B cell (primary cell): ENCODE data around the gene LYPLAL1. TPM values are rescaled to one million over a fixed set of nuclear protein-coding genes. Genes with fewer than 3 reads are reported as not detected.

ENCODE experiments used
- ATAC-seq: fragments of 200-7000 bp; cut with Tn5 transposase; one replicate; pipeline ENCODE4 v1.10.0; 2021; ENCODE audit warnings: low read depth, mild to moderate bottlenecking, moderate number of reproducible peaks, moderate library complexity
- CTCF ChIA-PET: fragments of 350-600 bp; sonication (Branson Sonifier 250); formaldehyde crosslinking; loops from one replicate; lab custom pipeline; 2021; ENCODE audit warnings: antibody characterized with exemption, inconsistent platforms; lab: Charles Lee
- POLR2A ChIA-PET: fragments of 350-600 bp; sonication (Branson Sonifier 250); formaldehyde crosslinking; loops from one replicate; lab custom pipeline; 2021; ENCODE audit warnings: antibody characterized with exemption; lab: Charles Lee
- DNase-seq: peaks from one replicate; pipeline ENCODE4 v3.0.0; 2013
- H2AFZ ChIP-seq: 2 replicates; pipeline ENCODE4 v1.6.1; 2012; ENCODE audit warnings: mild to moderate bottlenecking, low read depth, low read length; ENCODE audit not compliant: insufficient read depth, poor library complexity, severe bottlenecking
- H3K27ac ChIP-seq, 2 donors: 1 replicate in 1 of 2; 2 replicates in 1 of 2; pipeline ENCODE4 v1.5.1; 2012 to 2013; ENCODE audit warnings: low read length in 2 of 2, mild to moderate bottlenecking in 2 of 2, moderate library complexity in 1 of 2
- H3K27me3 ChIP-seq, 4 experiments: fragments of 200-600 bp in 1 of 4; sonication (generic) in 1 of 4; replicated peaks in 1 of 4; 1 replicate in 2 of 4; 2 replicates in 2 of 4; pipeline versions ENCODE4 v1.6.1 to v1.7.0; 2013 to 2016; ENCODE audit warnings: low read length in 3 of 4, mild to moderate bottlenecking in 2 of 4, mixed read lengths in 1 of 4, moderate library complexity in 1 of 4; ENCODE audit not compliant: insufficient read depth in 4 of 4, control insufficient read depth in 3 of 4; ENCODE audit errors: control extremely low read depth in 1 of 4
- H3K36me3 ChIP-seq, 2 experiments: replicated peaks in 1 of 2; 1 replicate in 1 of 2; 2 replicates in 1 of 2; pipeline versions ENCODE4 v1.6.1 to v1.7.1; 2013; ENCODE audit warnings: low read length in 1 of 2; ENCODE audit not compliant: insufficient read depth in 2 of 2, control insufficient read depth in 1 of 2; ENCODE audit errors: control extremely low read depth in 1 of 2, extremely low read depth in 1 of 2
- H3K4me1 ChIP-seq, 2 donors: fragments of 200-600 bp in 1 of 2; sonication (generic) in 1 of 2; 1 replicate in 1 of 2; 2 replicates in 1 of 2; pipeline versions ENCODE4 v1.5.1 to v1.6.1; 2013 to 2017; ENCODE audit warnings: low read length in 2 of 2; ENCODE audit not compliant: control insufficient read depth in 2 of 2, insufficient read depth in 2 of 2
- H3K4me2 ChIP-seq: replicated peaks from 2 replicates; pipeline ENCODE3; 2012; ENCODE audit warnings: mild to moderate bottlenecking, low read depth, low read length; ENCODE audit not compliant: poor library complexity, severe bottlenecking
- H3K4me3 ChIP-seq, 5 experiments: fragments of 200-600 bp in 1 of 5; sonication (generic) in 1 of 5; 1 replicate in 3 of 5; 2 replicates in 2 of 5; pipeline versions ENCODE4 v1.5.1 to v1.7.0; 2011 to 2016; ENCODE audit warnings: low read length in 4 of 5, mild to moderate bottlenecking in 4 of 5, low read depth in 2 of 5, control low read depth in 1 of 5, moderate library complexity in 1 of 5; ENCODE audit not compliant: insufficient read depth in 1 of 5; ENCODE audit errors: control extremely low read depth in 1 of 5, extremely low read depth in 1 of 5
- H3K79me2 ChIP-seq: fragments of 200-600 bp; sonication (generic); one replicate; pipeline ENCODE4 v1.6.0; 2016; ENCODE audit warnings: low read length; ENCODE audit not compliant: control insufficient read depth, insufficient read depth
- H3K9ac ChIP-seq: fragments of 200-600 bp; sonication (generic); 2 replicates; pipeline ENCODE4 v1.6.1; 2017; ENCODE audit warnings: mild to moderate bottlenecking, low read length, moderate library complexity
- H3K9me3 ChIP-seq, 3 donors: one replicate each; pipeline versions ENCODE4 v1.6.1 to v1.7.1; 2013; ENCODE audit warnings: low read length in 2 of 3; ENCODE audit not compliant: control insufficient read depth in 2 of 3, insufficient read depth in 1 of 3; ENCODE audit errors: control extremely low read depth in 1 of 3
- H4K20me1 ChIP-seq: 2 replicates; pipeline ENCODE4 v1.6.0; 2012; ENCODE audit warnings: mild to moderate bottlenecking, low read length; ENCODE audit not compliant: insufficient read depth, control insufficient read depth, poor library complexity, severe bottlenecking
- H3K27ac Mint-ChIP-seq: one replicate; pipeline ENCODE4 v1.8.0; 2021; ENCODE audit warnings: mixed read lengths
- H3K27me3 Mint-ChIP-seq: one replicate; pipeline ENCODE4 v1.8.0; 2021; ENCODE audit warnings: mixed read lengths
- H3K4me1 Mint-ChIP-seq: one replicate; pipeline ENCODE4 v1.8.0; 2021; ENCODE audit warnings: mixed read lengths
- H3K4me3 Mint-ChIP-seq: one replicate; pipeline ENCODE4 v1.8.0; 2021; ENCODE audit warnings: mixed read lengths
- H3K9me3 Mint-ChIP-seq: one replicate; pipeline ENCODE4 v1.8.0; 2022; ENCODE audit warnings: mixed read lengths; ENCODE audit not compliant: insufficient read depth
- CTCF ChIP-seq: fragments of 200-600 bp; IDR thresholded peaks from one replicate; pipeline ENCODE4 v1.8.0; 2022; ENCODE audit warnings: antibody characterized with exemption, mild to moderate bottlenecking
- EZH2 ChIP-seq: IDR thresholded peaks from 2 replicates; pipeline ENCODE4 v1.6.1; 2012; ENCODE audit warnings: borderline replicate concordance, low read depth, mild to moderate bottlenecking, moderate library complexity, low read length; ENCODE audit not compliant: insufficient read depth, poor library complexity, severe bottlenecking
- WGBS: methylation state at CpG from one replicate; pipeline ENCODE4 v1.1.5; 2013; ENCODE audit warnings: missing lambda C conversion rate; ENCODE audit not compliant: insufficient coverage; 5-methylcytosine and 5-hydroxymethylcytosine counted together
- intact Hi-C: fragments of 100-400 bp; cut with micrococcal nuclease; formaldehyde crosslinking; loops from one replicate; pipeline ENCODE4 v1.10.0; 2022
- polyA plus RNA-seq: library from polyadenylated mRNA; depleted of rRNA; stranded (reverse); fragments of >200 nt; gene quantifications from 2 replicates; pipeline ENCODE4 v1.2.3, GENCODE V29; 2012
- total RNA-seq, 2 donors: library from RNA; stranded (reverse); fragments of 120-200 nt in 1 of 2; gene quantifications; 1 replicate in 1 of 2; 2 replicates in 1 of 2; pipeline versions ENCODE4 v1.2.3 to v1.2.4, GENCODE V29; 2013 to 2022

Gene LYPLAL1
- total and polyA plus RNA-seq, 2 donors (not counting 1 experiment from before 2014, with no cell fraction given): 27.0 to 65.4 TPM

DNA sequence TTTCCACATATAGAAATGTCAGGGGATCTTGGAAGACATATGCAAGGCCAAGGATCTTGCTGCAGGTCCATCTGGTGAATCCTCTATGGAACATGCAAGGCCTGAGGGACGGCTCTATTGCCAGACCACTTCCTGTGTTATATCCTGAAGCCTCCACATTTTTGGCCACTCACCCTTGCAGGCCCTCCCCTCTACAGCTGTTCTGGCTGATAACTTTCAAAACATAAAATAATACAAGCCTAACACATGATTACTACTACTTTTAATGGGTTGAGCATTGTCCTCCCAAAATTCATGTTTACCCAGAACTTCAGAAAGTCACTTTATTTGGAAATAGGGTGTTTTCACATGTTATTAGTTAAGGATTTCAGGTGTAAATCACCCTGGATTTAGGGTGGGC, 18.5 kb upstream of the LYPLAL1 start:
- Histone ChIP-seq H3K9me3 (no peaks in the 10 kb centered on the region), H2AFZ (no peak overlapping the region), H3K27ac (no peak overlapping the region), H3K4me3 (no peak overlapping the region), H3K36me3 (no peaks in the 10 kb centered on the region), H3K27me3 (no peaks in the 10 kb centered on the region), H3K9ac (no peak overlapping the region), H3K79me2 (no peaks in the 10 kb centered on the region), H4K20me1 (no peaks in the 10 kb centered on the region), H3K4me2 (no peak overlapping the region), H3K4me1 (no peaks in the 10 kb centered on the region)
- DNase-seq: no peak
- no peak for ATAC-seq
- H3K27me3 Mint-ChIP-seq: peaks cover 3% of the 10 kb centered on the region
- H3K27ac Mint-ChIP-seq: no peak overlapping the region
- CTCF ChIA-PET: no interaction called here
- H3K4me1 Mint-ChIP-seq: peaks cover 7% of the 10 kb centered on the region
- no peak overlapping the region for H3K4me3 Mint-ChIP-seq
- TF ChIP-seq EZH2 (no peak), CTCF (no peak)
- intact Hi-C loops: no loop called here
- 27% methylated on average over 1 of the region's 1 CpG for WGBS
- POLR2A ChIA-PET: no interaction called here
- no peaks in the 10 kb centered on the region for H3K9me3 Mint-ChIP-seq

DNA sequence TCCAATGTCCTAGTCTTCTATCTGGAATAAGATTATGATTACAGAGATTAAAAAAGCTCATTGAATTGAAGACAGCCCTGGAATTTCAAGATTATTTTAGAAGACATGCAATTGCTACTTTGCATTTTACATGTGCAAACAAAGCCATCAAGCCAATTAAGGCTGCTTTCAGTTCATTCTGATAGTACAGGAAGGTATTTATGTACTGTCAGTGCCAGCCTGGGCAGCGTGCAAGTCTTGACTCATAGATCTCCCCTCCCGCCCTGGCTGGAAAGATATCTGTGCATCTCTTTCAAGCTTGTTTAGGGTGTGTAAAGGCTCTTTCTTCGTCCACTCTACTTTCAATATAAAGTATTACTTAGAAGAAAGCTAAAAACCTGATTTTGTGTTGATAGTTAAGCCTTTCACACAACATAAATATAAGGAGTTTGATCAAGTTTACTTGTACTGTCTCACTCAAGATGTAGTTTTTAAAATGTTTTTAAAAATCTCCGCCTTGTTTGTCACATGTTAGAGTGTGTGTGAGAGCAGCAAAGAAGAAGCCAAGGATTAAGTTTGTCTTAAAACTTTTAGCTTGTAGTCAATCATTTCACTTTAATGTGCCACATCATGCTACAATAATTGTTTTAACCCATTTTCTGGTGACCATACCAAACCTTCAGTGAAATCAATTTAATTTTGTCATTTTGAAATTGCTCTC, 13.6 kb upstream of the LYPLAL1 start:
- Mint-ChIP-seq H3K4me1 (no peaks in the 10 kb centered on the region), H3K9me3 (no peaks in the 10 kb centered on the region), H3K27ac (no peak overlapping the region), H3K27me3 (peaks cover 4% of the 10 kb centered on the region), H3K4me3 (no peak overlapping the region)
- Histone ChIP-seq H2AFZ (no peak overlapping the region), H3K79me2 (no peaks in the 10 kb centered on the region), H3K4me1 (no peaks in the 10 kb centered on the region), H3K9me3 (no peaks in the 10 kb centered on the region), H3K9ac (no peak overlapping the region), H3K27me3 (no peaks in the 10 kb centered on the region), H3K27ac (no peak overlapping the region), H3K36me3 (no peaks in the 10 kb centered on the region), H4K20me1 (no peaks in the 10 kb centered on the region), H3K4me2 (no peak overlapping the region), H3K4me3 (no peak overlapping the region)
- intact Hi-C loops: no loop called here
- TF ChIP-seq EZH2 (no peak), CTCF (no peak)
- ChIA-PET CTCF (interaction anchor here (0.8 to 1.1 kb wide), 2 partner anchors 16 to 163 kb away, joined by 3 read pairs; no protein-coding TSS in a partner anchor), POLR2A (interaction anchor here (0.5 to 1.6 kb wide), 2 partner anchors 13 to 890 kb away, joined by 4 to 5 read pairs; partner anchors contain the start of gene LYPLAL1)
- no CpG with 5 or more reads among the region's 4 CpGs for WGBS
- no peak for DNase-seq
- ATAC-seq: peak; percentile 24
